K562 (cell line): Measurements from ENCODE around the gene EDRF1. TPM values are rescaled to one million over a fixed set of nuclear protein-coding genes. Genes with fewer than 3 reads are reported as not detected.
A peak's percentile ranks its signal among the peaks of the same experiment; 100 is the strongest.

Experiments used
- ATAC-seq: fragments of 200-7000 bp; cut with Tn5 transposase; 3 replicates; pipeline ENCODE4 v1.9.1; 2020; ENCODE audit warnings: moderate library complexity
- BruUV-seq: library from RNA; stranded (reverse); fragments of 400-500 nt; replicated peaks from 2 replicates; lab custom pipeline; 2021; lab: Mats Ljungman, UMichigan
- CTCF ChIA-PET: fragments of 300-600 bp; formaldehyde crosslinking; extraction: SDS; loops from one replicate; lab custom pipeline; 2021; ENCODE audit warnings: low intra/inter-chr PET ratio; lab: Yijun Ruan, JAX
- POLR2A ChIA-PET: fragments of 300-600, 350-650 bp; sonication (Branson Sonifier 250); formaldehyde crosslinking; extraction: SDS; loops from one replicate; lab custom pipeline; 2021; ENCODE audit warnings: antibody characterized with exemption, inconsistent platforms; lab: Yijun Ruan, JAX
- DNase-seq, 4 experiments: peaks; one replicate each; pipeline versions ENCODE4 v3.0.0 to v3.0.0-alpha.2; 2011 to 2018; ENCODE audit warnings: low spot score in 3 of 4, mixed read lengths in 3 of 4; ENCODE audit errors: extremely low read depth in 1 of 4
- FAIRE-seq: peaks from 2 replicates; lab custom pipeline; 2011; peaks lifted over from hg19 to GRCh38; lab: Jason Lieb, UNC
- H2AFZ ChIP-seq: 2 replicates; pipeline ENCODE4 v1.6.0; 2011; ENCODE audit warnings: low read depth, low read length, control low read depth, inconsistent platforms
- H3K27ac ChIP-seq: fragments of 200-600 bp; 3 replicates; pipeline ENCODE4 v1.8.0; 2011; ENCODE audit warnings: low read depth, mild to moderate bottlenecking, control low read depth, inconsistent platforms, low read length, moderate library complexity, mixed read lengths; ENCODE audit errors: extremely low read depth
- H3K27me3 ChIP-seq, 2 experiments: fragments of 300-600 bp in 1 of 2; 2 replicates in 1 of 2; 3 replicates in 1 of 2; pipeline versions ENCODE4 v1.6.0 to v1.8.0; 2011; ENCODE audit warnings: inconsistent platforms in 2 of 2, low read length in 2 of 2, mild to moderate bottlenecking in 1 of 2, mixed read lengths in 1 of 2, moderate library complexity in 1 of 2; ENCODE audit not compliant: control insufficient read depth in 2 of 2, insufficient read depth in 2 of 2
- H3K36me3 ChIP-seq: fragments of 300-600 bp; 3 replicates; pipeline ENCODE4 v1.8.0; 2011; ENCODE audit warnings: mild to moderate bottlenecking, low read length, inconsistent platforms; ENCODE audit not compliant: control insufficient read depth, insufficient read depth
- H3K4me1 ChIP-seq, 2 experiments: fragments of 200-600 bp in 1 of 2; replicated peaks in 1 of 2; 2 replicates in 1 of 2; 3 replicates in 1 of 2; pipeline versions ENCODE4 v1.5.1 to v1.8.0; 2011; ENCODE audit warnings: inconsistent platforms in 2 of 2, low read length in 2 of 2, mild to moderate bottlenecking in 1 of 2, mixed read lengths in 1 of 2, moderate library complexity in 1 of 2; ENCODE audit not compliant: control insufficient read depth in 2 of 2, insufficient read depth in 2 of 2
- H3K4me2 ChIP-seq: 2 replicates; pipeline ENCODE4 v1.6.1; 2011; ENCODE audit warnings: low read length, control low read depth, inconsistent platforms, mixed read lengths; ENCODE audit not compliant: insufficient read depth
- H3K4me3 ChIP-seq: fragments of 200-600 bp; sonication (generic), shearing (Covaris generic); 2 replicates; pipeline ENCODE4 v1.5.1; 2016; ENCODE audit warnings: control low read depth, inconsistent platforms
- H3K79me2 ChIP-seq: fragments of 200-600 bp; 3 replicates; pipeline ENCODE4 v1.8.0; 2011; ENCODE audit warnings: low read length, inconsistent platforms; ENCODE audit not compliant: control insufficient read depth, insufficient read depth
- H3K9ac ChIP-seq, 2 experiments: 2 replicates each; pipeline versions ENCODE4 v1.6.0 to v1.6.1; 2011; ENCODE audit warnings: low read depth in 2 of 2, low read length in 2 of 2, control low read depth in 1 of 2, inconsistent platforms in 1 of 2, mild to moderate bottlenecking in 1 of 2, mixed read lengths in 1 of 2; ENCODE audit not compliant: insufficient read depth in 1 of 2
- H3K9me1 ChIP-seq: one replicate; pipeline ENCODE4 v1.6.0; 2011; ENCODE audit warnings: inconsistent platforms, mild to moderate bottlenecking, low read length, moderate library complexity; ENCODE audit not compliant: control insufficient read depth, insufficient read depth
- H3K9me3 ChIP-seq: replicated peaks from 2 replicates; pipeline ENCODE4 v1.5.1; 2011; ENCODE audit warnings: low read depth, low read length, inconsistent platforms; ENCODE audit not compliant: control insufficient read depth, insufficient read depth
- H4K20me1 ChIP-seq: replicated peaks from 2 replicates; pipeline ENCODE4 v1.6.1; 2011; ENCODE audit warnings: low read length, inconsistent platforms, mixed read lengths; ENCODE audit not compliant: control insufficient read depth, insufficient read depth
- ADNP ChIP-seq: fragments of 200-800 bp; sonication (Bioruptor generic); IDR thresholded peaks from 2 replicates; pipeline ENCODE4 v1.6.1; 2016; ENCODE audit warnings: missing genetic modification characterization, missing compliant biosample characterization
- BCL6 ChIP-seq: fragments of 250-450 bp; sonication (Bioruptor Pico); IDR thresholded peaks from 2 replicates; pipeline ENCODE4 v1.4.0; 2020
- C11orf30 ChIP-seq: fragments of 450-650 bp; IDR thresholded peaks from 2 replicates; pipeline ENCODE4 v1.6.1; 2016; ENCODE audit warnings: low read depth, mild to moderate bottlenecking
- CBX8 ChIP-seq: fragments of 200-600 bp; sonication (generic); IDR thresholded peaks from 2 replicates; pipeline ENCODE4 v1.6.1; 2012; ENCODE audit warnings: borderline replicate concordance, mixed run types, low read depth, mild to moderate bottlenecking, moderate library complexity, mixed read lengths, low read length, control low read depth, inconsistent platforms; ENCODE audit not compliant: poor library complexity, severe bottlenecking; ENCODE audit errors: extremely low read depth
- ELF2 ChIP-seq: fragments of 250-450 bp; sonication (Bioruptor Pico); IDR thresholded peaks from 2 replicates; pipeline ENCODE4 v1.5.0; 2021; ENCODE audit warnings: mild to moderate bottlenecking
- ESRRA ChIP-seq: fragments of 450-650 bp; IDR thresholded peaks from 2 replicates; pipeline ENCODE4 v1.6.1; 2014; ENCODE audit warnings: low read depth, mild to moderate bottlenecking, moderate library complexity, borderline replicate concordance
- HDAC8 ChIP-seq: fragments of 450-650 bp; IDR thresholded peaks from 2 replicates; pipeline ENCODE4 v1.6.1; 2016; ENCODE audit warnings: mild to moderate bottlenecking, missing genetic modification characterization, moderate library complexity, missing compliant biosample characterization
- HIVEP1 ChIP-seq: fragments of 250-450 bp; sonication (Bioruptor Pico); IDR thresholded peaks from 2 replicates; pipeline ENCODE4 v1.4.0; 2020; ENCODE audit warnings: mild to moderate bottlenecking
- MTA2 ChIP-seq: fragments of 450-650 bp; IDR thresholded peaks from 2 replicates; pipeline ENCODE4 v1.6.1; 2016; ENCODE audit warnings: low read depth
- RBM25 ChIP-seq: fragments of 200-400 bp; formaldehyde crosslinking; IDR thresholded peaks from 2 replicates; pipeline ENCODE4 v1.6.1; 2018; ENCODE audit warnings: low read length, low read depth, moderate library complexity; ENCODE audit not compliant: severe bottlenecking
- SMC3 ChIP-seq: conservative IDR thresholded peaks from 2 replicates; pipeline ENCODE4 v1.6.1; 2011; ENCODE audit warnings: low read depth, low read length, improper control_type of control experiment; ENCODE audit not compliant: insufficient read depth
- YBX1 ChIP-seq: fragments of 450-650 bp; IDR thresholded peaks from 2 replicates; pipeline ENCODE4 v1.7.1; 2016; ENCODE audit warnings: mild to moderate bottlenecking
- ZNF12 ChIP-seq: sonication (generic); formaldehyde crosslinking; IDR thresholded peaks from 2 replicates; pipeline ENCODE4 v1.4.0; 2020; ENCODE audit warnings: mild to moderate bottlenecking, missing genetic modification reagents
- ZNF121 ChIP-seq: sonication (generic); formaldehyde crosslinking; conservative IDR thresholded peaks from 2 replicates; pipeline ENCODE4 v1.8.0; 2022; ENCODE audit warnings: missing genetic modification reagents
- ZNF561 ChIP-seq: fragments of 450-650 bp; formaldehyde crosslinking; conservative IDR thresholded peaks from 2 replicates; pipeline ENCODE4 v1.4.0; 2020; ENCODE audit warnings: mild to moderate bottlenecking, moderate library complexity
- WGBS: fragments of 100-300 bp; shearing (Covaris generic); methylation state at CpG from one replicate; pipeline ENCODE4 v1.1.6; 2016; ENCODE audit warnings: low coverage, mixed read lengths; ENCODE audit not compliant: insufficient coverage; ENCODE audit errors: missing lambda C conversion rate; 5-methylcytosine and 5-hydroxymethylcytosine counted together
- in situ Hi-C: fragments of 300-500 bp; cut with MboI; formaldehyde crosslinking; loops from 4 replicates; pipeline ENCODE4 v1.15.0; 2018; ENCODE audit warnings: inconsistent platforms, mixed read lengths
- intact Hi-C: fragments of 100-400 bp; cut with micrococcal nuclease; formaldehyde crosslinking; loops from 2 replicates; pipeline ENCODE4 v1.14.2; 2022
- polyA plus RNA-seq, 8 experiments: library from polyadenylated mRNA; depleted of rRNA in 4 of 8; stranded (reverse) in 5 of 8; unstranded in 3 of 8; fragments of >200 nt; fragmentation: Nextera tagmentation in 2 of 8; fragmentation: Illumina TruSeq in 1 of 8; extraction: Ambion mirVana in 2 of 8; extraction: Trizol in 1 of 8; gene quantifications; 2 replicates each; pipeline versions ENCODE4 v1.2.1 to v1.2.3, GENCODE V29; 2011 to 2014; ENCODE audit warnings: inconsistent platforms in 1 of 8, missing spikeins in 1 of 8
- total RNA-seq, 7 experiments: library from RNA; depleted of rRNA in 6 of 7; stranded (reverse); fragments of >200 nt in 6 of 7; fragmentation: Illumina TruSeq in 2 of 7; extraction: Trizol in 2 of 7; gene quantifications; 2 replicates each; pipeline versions ENCODE4 v1.2.1 to v1.2.3, GENCODE V29; 2011 to 2021; ENCODE audit warnings: low replicate concordance in 1 of 7
- TF ChIP-seq, protein P1 (sequence below), 2 experiments: fragments of 450-650 bp in 1 of 2; sonication (generic) in 1 of 2; formaldehyde crosslinking in 1 of 2; IDR thresholded peaks in 1 of 2; conservative IDR thresholded peaks in 1 of 2; 2 replicates each; pipeline versions ENCODE4 v1.6.1 to v1.8.1; 2016 to 2023; ENCODE audit warnings: mild to moderate bottlenecking in 2 of 2, moderate library complexity in 2 of 2, inconsistent platforms in 1 of 2, missing genetic modification reagents in 1 of 2
- TF ChIP-seq, protein P2 (sequence below): fragments of 450-650 bp; IDR thresholded peaks from 2 replicates; pipeline ENCODE4 v1.6.1; 2016
- TF ChIP-seq, protein P3 (sequence below): fragments of 250-450 bp; sonication (Bioruptor Pico); IDR thresholded peaks from 2 replicates; pipeline ENCODE4 v1.8.0; 2021; ENCODE audit warnings: mild to moderate bottlenecking, moderate library complexity

EDRF1 gene
- total and polyA plus RNA-seq, 9 of the 15 experiments (the other 6 are each of a cell fraction or from before 2014, with no cell fraction given): 7.6 to 26.0 (median 18.6) TPM

DNA sequence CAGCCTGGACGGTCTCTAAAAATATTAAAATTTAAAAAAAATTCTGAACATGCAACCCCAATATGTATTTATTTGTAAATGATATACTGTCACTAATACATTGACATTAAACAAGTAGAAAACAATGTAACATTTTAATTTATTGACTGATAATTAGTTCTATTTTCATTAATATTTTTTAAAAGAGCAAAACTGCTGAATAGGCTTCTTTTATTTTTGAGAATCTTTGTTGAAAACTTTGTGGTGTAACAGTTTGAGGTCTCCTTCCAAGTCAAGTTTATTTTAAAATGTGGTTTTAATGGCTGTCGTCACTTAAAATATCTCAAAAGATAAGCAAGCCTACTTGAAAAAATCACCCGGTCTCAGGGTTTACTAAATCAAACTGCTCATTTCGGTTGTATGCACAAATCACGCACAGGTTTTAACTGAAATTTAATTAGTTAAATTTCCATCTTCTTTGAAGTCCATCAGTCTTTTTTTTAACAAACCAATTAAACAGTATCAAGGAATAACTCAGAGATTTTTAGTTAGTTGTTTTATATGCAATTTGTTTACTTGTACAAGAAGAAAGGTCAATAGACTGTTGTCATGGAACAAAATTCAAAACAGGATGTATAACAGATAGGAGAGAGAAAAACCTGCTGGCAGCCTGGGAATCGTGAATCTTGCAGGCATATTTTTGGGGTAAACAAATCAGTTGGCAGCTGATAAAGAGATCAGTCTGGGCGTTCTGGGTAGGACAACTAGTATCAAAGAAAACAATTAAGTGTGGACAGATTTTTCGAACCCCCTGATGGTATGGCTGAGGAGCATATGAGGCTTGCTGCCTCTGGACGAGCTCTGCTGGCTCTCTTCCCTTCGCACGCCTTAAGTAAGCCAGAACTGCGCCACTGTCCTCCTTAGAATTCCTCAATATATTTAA, 9.7 kb upstream of the EDRF1 start:
- DNase-seq: no peak
- no peaks in the 10 kb centered on the region for H3K36me3 ChIP-seq
- H3K27ac ChIP-seq: no peak overlapping the region
- H3K4me2 ChIP-seq: no peak overlapping the region
- peaks cover 4 to 9% of the 10 kb centered on the region in 2 experiments; a peak in 2 of 5 replicates for H3K27me3 ChIP-seq
- no peak overlapping the region for H2AFZ ChIP-seq
- FAIRE-seq: no peak
- in situ Hi-C loops: no loop called here
- H3K9me3 ChIP-seq: no peaks in the 10 kb centered on the region
- no TSS peak for BruUV-seq
- no peak overlapping the region for H3K4me3 ChIP-seq
- WGBS: 18% methylated on average over 12 of the region's 12 CpGs
- no peaks in the 10 kb centered on the region for H4K20me1 ChIP-seq
- intact Hi-C loops: no loop called here
- ChIA-PET CTCF (no interaction called here), POLR2A (no interaction called here)
- no peak for ATAC-seq
- H3K4me1 ChIP-seq: no peaks in the 10 kb centered on the region; a peak in 1 of 5 replicates
- no peaks in the 10 kb centered on the region for H3K9me1 ChIP-seq
- H3K79me2 ChIP-seq: no peaks in the 10 kb centered on the region
- no peak overlapping the region for H3K9ac ChIP-seq
- TF ChIP-seq ZNF12 (CRISPR knock-in tag) (no peak), HIVEP1 (CRISPR knock-in tag) (no peak), ZNF561 (CRISPR knock-in tag) (no peak), RBM25 (no peak), HDAC8 (tag) (no peak), ADNP (tag) (no peak), MTA2 (no peak), SMC3 (no peak), BCL6 (CRISPR knock-in tag) (no peak), ELF2 (CRISPR knock-in tag) (no peak), YBX1 (no peak), ESRRA (no peak), ZNF121 (CRISPR knock-in tag) (no peak), CBX8 (no peak), C11orf30 (peak; percentile 58; the same call in 1 of the 2 replicates)
- TF ChIP-seq, protein P1, sequence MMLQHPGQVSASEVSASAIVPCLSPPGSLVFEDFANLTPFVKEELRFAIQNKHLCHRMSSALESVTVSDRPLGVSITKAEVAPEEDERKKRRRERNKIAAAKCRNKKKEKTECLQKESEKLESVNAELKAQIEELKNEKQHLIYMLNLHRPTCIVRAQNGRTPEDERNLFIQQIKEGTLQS (IDR thresholded peaks at IDR 0.05): no peak
- TF ChIP-seq, protein P1 (CRISPR knock-in tag; conservative IDR thresholded peaks at IDR 0.05): no peak
- TF ChIP-seq, protein P2, sequence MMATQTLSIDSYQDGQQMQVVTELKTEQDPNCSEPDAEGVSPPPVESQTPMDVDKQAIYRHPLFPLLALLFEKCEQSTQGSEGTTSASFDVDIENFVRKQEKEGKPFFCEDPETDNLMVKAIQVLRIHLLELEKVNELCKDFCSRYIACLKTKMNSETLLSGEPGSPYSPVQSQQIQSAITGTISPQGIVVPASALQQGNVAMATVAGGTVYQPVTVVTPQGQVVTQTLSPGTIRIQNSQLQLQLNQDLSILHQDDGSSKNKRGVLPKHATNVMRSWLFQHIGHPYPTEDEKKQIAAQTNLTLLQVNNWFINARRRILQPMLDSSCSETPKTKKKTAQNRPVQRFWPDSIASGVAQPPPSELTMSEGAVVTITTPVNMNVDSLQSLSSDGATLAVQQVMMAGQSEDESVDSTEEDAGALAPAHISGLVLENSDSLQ: no peak
- TF ChIP-seq, protein P3, sequence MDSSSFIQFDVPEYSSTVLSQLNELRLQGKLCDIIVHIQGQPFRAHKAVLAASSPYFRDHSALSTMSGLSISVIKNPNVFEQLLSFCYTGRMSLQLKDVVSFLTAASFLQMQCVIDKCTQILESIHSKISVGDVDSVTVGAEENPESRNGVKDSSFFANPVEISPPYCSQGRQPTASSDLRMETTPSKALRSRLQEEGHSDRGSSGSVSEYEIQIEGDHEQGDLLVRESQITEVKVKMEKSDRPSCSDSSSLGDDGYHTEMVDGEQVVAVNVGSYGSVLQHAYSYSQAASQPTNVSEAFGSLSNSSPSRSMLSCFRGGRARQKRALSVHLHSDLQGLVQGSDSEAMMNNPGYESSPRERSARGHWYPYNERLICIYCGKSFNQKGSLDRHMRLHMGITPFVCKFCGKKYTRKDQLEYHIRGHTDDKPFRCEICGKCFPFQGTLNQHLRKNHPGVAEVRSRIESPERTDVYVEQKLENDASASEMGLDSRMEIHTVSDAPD (CRISPR knock-in tag): no peak
